Lung (tissue), 16 donors: ENCODE results near the gene LSM10. TPM values are rescaled to one million over a fixed set of nuclear protein-coding genes. Genes with fewer than 3 reads are reported as not detected.

Experiments used
- ATAC-seq: fragments of 200-7000 bp; cut with Tn5 transposase; one replicate; pipeline ENCODE4 v1.9.1; 2020; ENCODE audit warnings: moderate number of reproducible peaks; ENCODE audit not compliant: insufficient read depth, low FRiP score
- DNase-seq, 3 donors: peaks; one replicate each; pipeline ENCODE4 v3.0.0-alpha.2; 2013 to 2017
- H3K27ac ChIP-seq, 2 donors: one replicate each; pipeline ENCODE4 v1.5.1; 2013; ENCODE audit warnings: mild to moderate bottlenecking in 2 of 2, moderate library complexity in 2 of 2, control low read depth in 1 of 2, inconsistent platforms in 1 of 2, low read depth in 1 of 2, low read length in 1 of 2
- H3K27me3 ChIP-seq, 3 donors: one replicate each; pipeline ENCODE4 v1.5.1; 2013; ENCODE audit warnings: low read length in 2 of 3; ENCODE audit not compliant: control insufficient read depth in 3 of 3, insufficient read depth in 3 of 3
- H3K36me3 ChIP-seq, 4 donors: one replicate each; pipeline ENCODE4 v1.5.1; 2013; ENCODE audit warnings: low read length in 4 of 4, mild to moderate bottlenecking in 1 of 4, moderate library complexity in 1 of 4; ENCODE audit not compliant: control insufficient read depth in 4 of 4, insufficient read depth in 4 of 4
- H3K4me1 ChIP-seq, 5 donors: one replicate each; pipeline ENCODE4 v1.5.1; 2013; ENCODE audit warnings: low read length in 5 of 5, mild to moderate bottlenecking in 2 of 5, moderate library complexity in 1 of 5; ENCODE audit not compliant: control insufficient read depth in 5 of 5, insufficient read depth in 5 of 5
- H3K4me3 ChIP-seq: one replicate; pipeline ENCODE4 v1.5.1; 2013; ENCODE audit warnings: mild to moderate bottlenecking, control low read depth, moderate library complexity
- H3K9ac ChIP-seq, 2 donors: one replicate each; pipeline ENCODE4 v1.5.1; 2013; ENCODE audit warnings: low read length in 2 of 2, control low read depth in 1 of 2; ENCODE audit not compliant: insufficient read depth in 1 of 2
- H3K9me3 ChIP-seq, 4 donors: one replicate each; pipeline ENCODE4 v1.5.1; 2013; ENCODE audit warnings: low read length in 3 of 4, mild to moderate bottlenecking in 1 of 4, moderate library complexity in 1 of 4; ENCODE audit not compliant: control insufficient read depth in 4 of 4, insufficient read depth in 3 of 4
- CTCF ChIP-seq: IDR thresholded peaks from 2 replicates; pipeline ENCODE4 v1.5.1; 2012; ENCODE audit warnings: mild to moderate bottlenecking; ENCODE audit errors: control extremely low read depth, extremely low read depth
- WGBS, 2 donors: extraction: QIAGEN DNeasy Blood & Tissue Kit; methylation state at CpG; one replicate each; pipeline ENCODE4 v1.1.7; 2013; 5-methylcytosine and 5-hydroxymethylcytosine counted together
- long read RNA-seq, 5 donors: transcript quantifications; one replicate each; lab custom pipeline, GENCODE V29; 2026
- polyA plus RNA-seq, 2 donors: library from polyadenylated mRNA; stranded (reverse); fragments of 200-250 nt; gene quantifications; one replicate each; pipeline ENCODE4 v1.2.1, GENCODE V29; 2013
- total RNA-seq, 2 donors: library from RNA; depleted of rRNA in 1 of 2; stranded (reverse); fragments of >200 nt in 1 of 2; gene quantifications; one replicate each; pipeline ENCODE4 v1.2.1, GENCODE V29; 2014 to 2021
- donor health status: control.
- donor health status: control.
- donor health status: Bipolar disorder and iron deficiency.
- donor health status: healthy.
- donor health status: DM: yes; HTN: yes; CAD: no.

The LSM10 gene
- total RNA-seq: 10 to 100 TPM; 10.7 to 42.6 TPM
- 10 to 100 TPM; 47.0 to 70.6 TPM for polyA plus RNA-seq
- long read RNA-seq, donor 1, transcript LSM10-201 (2 exons, 850 nt): major isoform, 13 of 14 reads
- long read RNA-seq, donor 1, partial matches to known transcripts: 0 of 14 reads
- long read RNA-seq, donor 1, other reads (novel, unspliced or antisense): 0 of 14 reads
- long read RNA-seq, donor 2, transcript LSM10-201 (2 exons, 850 nt): major isoform, 10 of 10 reads
- long read RNA-seq, donor 2, partial matches to known transcripts: 0 of 10 reads
- long read RNA-seq, donor 2, other reads (novel, unspliced or antisense): 0 of 10 reads
- long read RNA-seq, donor 3, transcript LSM10-201 (2 exons, 850 nt): major isoform, 7 of 7 reads
- long read RNA-seq, donor 3, partial matches to known transcripts: 0 of 7 reads
- long read RNA-seq, donor 3, other reads (novel, unspliced or antisense): 0 of 7 reads
- long read RNA-seq, donor 4, transcript LSM10-201 (2 exons, 850 nt): major isoform, 8 of 8 reads
- long read RNA-seq, donor 4, partial matches to known transcripts: 0 of 8 reads
- long read RNA-seq, donor 4, other reads (novel, unspliced or antisense): 0 of 8 reads
- long read RNA-seq, donor 5, transcript LSM10-201 (2 exons, 850 nt): major isoform, 15 of 21 reads
- long read RNA-seq, donor 5, partial matches to known transcripts: 6 of 21 reads
- long read RNA-seq, donor 5, other reads (novel, unspliced or antisense): 0 of 21 reads

DNA sequence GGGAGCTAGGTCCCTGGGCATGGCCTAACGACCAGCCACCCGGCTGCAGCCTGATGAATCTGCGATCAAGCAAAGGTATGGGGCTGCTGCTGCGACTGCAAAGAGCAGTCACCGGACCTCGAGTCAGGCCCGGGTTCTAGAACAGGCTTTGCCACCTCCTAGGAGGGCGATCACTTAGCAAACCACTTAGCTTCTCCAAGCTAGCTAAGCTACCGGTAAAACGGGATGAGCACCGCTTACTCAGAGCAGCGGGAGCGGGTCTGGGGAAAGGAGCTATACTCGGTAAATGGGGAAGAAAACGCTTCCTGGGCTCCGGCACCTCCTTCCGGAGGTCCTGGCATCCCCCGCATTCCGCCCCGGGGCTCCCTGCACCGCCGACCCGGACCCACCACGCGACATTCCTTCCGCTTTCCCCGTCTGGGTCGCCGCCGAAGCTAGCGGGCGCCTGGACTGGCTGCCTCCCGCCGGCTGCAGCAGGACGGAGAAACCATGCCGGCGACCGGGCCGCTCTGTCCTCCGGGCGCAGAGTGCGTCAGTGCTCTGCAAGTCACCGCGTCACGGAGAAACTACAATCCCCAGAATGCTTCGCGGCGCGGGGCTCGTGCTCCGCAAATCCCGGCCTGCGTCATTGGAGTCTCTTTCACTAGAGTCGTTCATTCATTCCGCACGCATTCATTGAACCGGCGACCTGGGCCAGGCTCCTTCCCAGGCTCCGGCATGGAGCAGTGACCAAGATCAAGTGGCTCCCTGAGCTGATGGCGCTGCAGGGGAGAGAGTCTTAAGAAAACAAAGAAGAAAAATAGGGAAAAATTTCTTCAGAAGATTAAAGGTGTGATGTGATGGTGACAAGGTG is at the start of gene LSM10:
TSS of gene LSM10 (minus strand) at position 531 of the 853 bp plus-strand sequence. CDS start 3,779 bp downstream, outside the sequence.
- H3K4me3 ChIP-seq: peak within 1 kb of the TSS; percentile 60
- peaks cover 0 to 15% (median 0%) of the 10 kb centered on the region in 4 donors for H3K36me3 ChIP-seq
- DNase-seq (peak; percentile 95 to 97 (median 97)), ATAC-seq (peak; percentile 90)
- H3K27me3 ChIP-seq: no peaks in the 10 kb centered on the region
- peak within 1 kb of the TSS; percentile 95 to 97 for H3K27ac ChIP-seq
- no peaks in the 10 kb centered on the region for H3K9me3 ChIP-seq
- WGBS, 2 donors: 0% methylated on average over 58 to 60 of the region's 60 CpGs
- no peak for TF ChIP-seq CTCF
- H3K4me1 ChIP-seq: peaks cover 0 to 12% (median 3%) of the 10 kb centered on the region in 5 donors
- H3K9ac ChIP-seq: peak within 1 kb of the TSS; percentile 77 to 84

DNA sequence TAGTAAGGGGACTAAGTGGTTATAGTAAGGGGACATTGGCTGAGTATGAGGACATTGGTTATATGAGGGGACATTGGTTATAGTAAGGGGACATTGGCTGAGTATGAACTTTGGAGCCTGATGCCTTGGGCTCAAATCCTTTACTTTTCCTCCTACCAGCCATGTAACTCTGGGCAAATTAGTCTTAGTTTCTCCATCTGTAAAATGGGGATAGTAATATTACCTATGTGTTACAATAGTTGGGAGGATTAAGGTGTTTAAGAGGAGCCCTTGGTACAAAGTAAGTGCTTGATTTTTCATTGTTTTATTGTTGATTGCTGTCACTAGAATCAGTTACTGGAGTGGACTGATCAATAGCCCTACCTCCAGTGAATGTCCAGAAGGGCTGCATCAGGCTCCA is 49.7 kb upstream of the LSM10 start:
- Histone ChIP-seq H3K27me3 (no peaks in the 10 kb centered on the region), H3K9ac (no peak overlapping the region), H3K4me1 (peaks cover 0 to 3% (median 2%) of the 10 kb centered on the region in 5 donors), H3K27ac (no peak overlapping the region), H3K9me3 (no peaks in the 10 kb centered on the region), H3K36me3 (peaks cover 0 to 4% (median 0%) of the 10 kb centered on the region in 4 donors), H3K4me3 (no peak overlapping the region)
- no peak for DNase-seq
- no peak for ATAC-seq
- no peak for TF ChIP-seq CTCF

DNA sequence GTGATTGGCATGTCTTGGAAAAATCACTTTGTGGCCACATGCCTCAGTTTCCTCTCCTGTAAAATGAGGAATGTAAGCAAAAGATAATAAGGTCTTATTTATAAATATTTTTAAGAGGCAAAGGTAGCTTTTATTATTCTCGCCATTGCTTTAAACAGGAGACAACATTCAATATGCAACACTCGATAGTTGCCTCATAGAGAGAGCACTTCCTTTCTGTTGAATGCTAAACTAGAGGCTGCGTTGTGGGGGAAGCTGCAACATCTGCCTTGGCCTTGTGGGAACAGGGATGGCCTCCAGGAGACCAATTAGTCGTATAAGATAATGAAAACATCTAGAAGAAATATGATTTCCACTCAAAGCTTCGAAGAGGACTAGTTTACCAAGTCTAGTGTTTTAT is 49.0 kb upstream of the LSM10 start:
- WGBS, 2 donors: 25 to 65% methylated on average over 5 of the region's 5 CpGs
- Histone ChIP-seq H3K4me1 (peaks cover 0 to 3% (median 2%) of the 10 kb centered on the region in 5 donors), H3K4me3 (no peak overlapping the region), H3K36me3 (peaks cover 0 to 4% (median 0%) of the 10 kb centered on the region in 4 donors), H3K27me3 (no peaks in the 10 kb centered on the region), H3K9me3 (no peaks in the 10 kb centered on the region), H3K9ac (no peak overlapping the region), H3K27ac (no peak overlapping the region)
- DNase-seq (no peak), ATAC-seq (no peak)
- TF ChIP-seq CTCF: no peak
